Left lung (tissue), 10 donors: ENCODE data around the gene GRK4. TPM values are rescaled to one million over a fixed set of nuclear protein-coding genes. Genes with fewer than 3 reads are reported as not detected.

ENCODE experiments used
- ATAC-seq: fragments of 200-7000 bp; cut with Tn5 transposase; one replicate; pipeline ENCODE4 v1.9.1; 2020; ENCODE audit warnings: moderate library complexity
- DNase-seq, 4 donors: peaks; one replicate each; pipeline ENCODE4 v3.0.0-alpha.2; 2013 to 2020
- H3K27ac ChIP-seq, 2 donors: fragments of 200-600 bp; sonication (generic) in 1 of 2; one replicate each; pipeline versions ENCODE4 v1.5.0 to v1.8.0; 2020 to 2021
- H3K27me3 ChIP-seq, 2 donors: fragments of 200-600 bp; sonication (generic) in 1 of 2; one replicate each; pipeline versions ENCODE4 v1.5.0 to v1.8.0; 2020 to 2021
- H3K36me3 ChIP-seq, 2 donors: fragments of 200-600 bp; sonication (generic) in 1 of 2; one replicate each; pipeline versions ENCODE4 v1.5.0 to v1.8.0; 2020 to 2021
- H3K4me1 ChIP-seq, 2 donors: fragments of 200-600 bp; one replicate each; pipeline ENCODE4 v1.8.0; 2021
- H3K4me3 ChIP-seq, 2 donors: fragments of 200-600 bp; sonication (generic) in 1 of 2; one replicate each; pipeline versions ENCODE4 v1.5.0 to v1.8.0; 2020 to 2021; ENCODE audit warnings: mild to moderate bottlenecking in 1 of 2
- H3K9me3 ChIP-seq, 2 donors: fragments of 200-600 bp; sonication (generic) in 1 of 2; one replicate each; pipeline versions ENCODE4 v1.5.0 to v1.8.0; 2020 to 2021
- CTCF ChIP-seq, 2 donors: fragments of 200-600 bp; sonication (generic) in 1 of 2; IDR thresholded peaks; one replicate each; pipeline versions ENCODE4 v1.5.0 to v1.8.0; 2021; ENCODE audit warnings: antibody characterized with exemption in 2 of 2
- intact Hi-C, 2 donors: fragments of 100-400 bp; cut with DNase I; formaldehyde crosslinking; loops; one replicate each; pipeline versions ENCODE4 v1.11.2 to v1.14.2; 2022
- polyA plus RNA-seq, 6 donors: library from polyadenylated mRNA; unstranded; fragments of 120-200 nt; gene quantifications; one replicate each; pipeline ENCODE4 v1.2.1, GENCODE V29; 2013; ENCODE audit not compliant: insufficient read length in 6 of 6
- total RNA-seq, 2 donors: library from RNA; stranded (reverse); fragmentation: NEBNext Ultra II Directional; extraction: Animal tissue kit (Norgen Biotek cat#: 25700); gene quantifications; one replicate each; pipeline ENCODE4 v1.2.1, GENCODE V29; 2021
- donor health status: DM: no; HTN: yes; CAD: no.
- donor health status: DM: no; HTN: no; CAD: no.

The GRK4 gene
- total and polyA plus RNA-seq, 8 donors = 5.3 to 23.0 (median 15.9) TPM

GRCh38 chr4:2934813-2935761 lies 28.3 kb upstream of the GRK4 start:
- no peaks in the 10 kb centered on the region for H3K27me3 ChIP-seq
- no peaks in the 10 kb centered on the region for H3K9me3 ChIP-seq
- peak overlapping the region; percentile 70 to 97 for H3K4me3 ChIP-seq
- DNase-seq = peak; percentile 91 to 98 (median 96)
- no peak for TF ChIP-seq CTCF (IDR thresholded peaks at IDR 0.05)
- intact Hi-C loops = loop anchor here in 1 of 2 donors (10.0 kb wide), 1 partner anchor 170 kb away; no protein-coding TSS in a partner anchor
- peak; percentile 60 for ATAC-seq
- H3K4me1 ChIP-seq = peaks cover 30 to 70% of the 10 kb centered on the region in 2 donors
- H3K27ac ChIP-seq = peak overlapping the region; percentile 88 to 90
- peaks cover 0 to 53% of the 10 kb centered on the region in 2 donors for H3K36me3 ChIP-seq

- H3K9me3 ChIP-seq = no peaks in the 10 kb centered on the region
- H3K36me3 ChIP-seq = peaks cover 0 to 53% of the 10 kb centered on the region in 2 donors
- peaks cover 28 to 61% of the 10 kb centered on the region in 2 donors for H3K4me1 ChIP-seq
- TF ChIP-seq CTCF (IDR thresholded peaks at IDR 0.05) = no peak
- no peaks in the 10 kb centered on the region for H3K27me3 ChIP-seq
- DNase-seq (peak in 1 of 4 donors; percentile 31), ATAC-seq (no peak)
- intact Hi-C loops = loop anchor here in 1 of 2 donors (10.0 kb wide), 1 partner anchor 171 kb away; no protein-coding TSS in a partner anchor
- H3K27ac ChIP-seq = peak overlapping the region in 1 of 2 donors; percentile 90
- peak overlapping the region; percentile 70 to 97 for H3K4me3 ChIP-seq
Observed at GRCh38 chr4:2935762-2936743, 27.3 kb upstream of the GRK4 start.

- H3K4me3 ChIP-seq = no peak overlapping the region
- H3K4me1 ChIP-seq = peaks cover 21 to 54% of the 10 kb centered on the region in 2 donors
- ATAC-seq = no peak
- peaks cover 0 to 53% of the 10 kb centered on the region in 2 donors for H3K36me3 ChIP-seq
- intact Hi-C loops = loop anchor here in 1 of 2 donors (10.0 kb wide), 1 partner anchor 172 kb away; no protein-coding TSS in a partner anchor
- DNase-seq = peak in 1 of 4 donors; percentile 29
- H3K27me3 ChIP-seq = no peaks in the 10 kb centered on the region
- H3K27ac ChIP-seq = peak overlapping the region in 1 of 2 donors; percentile 8
- TF ChIP-seq CTCF (IDR thresholded peaks at IDR 0.05) = no peak
- no peaks in the 10 kb centered on the region for H3K9me3 ChIP-seq
Observed at GRCh38 chr4:2936773-2937145, 26.6 kb upstream of the GRK4 start.

GRCh38 chr4:2937146-2937857 lies 26.1 kb upstream of the GRK4 start:
- H3K27ac ChIP-seq = peak overlapping the region in 1 of 2 donors; percentile 8
- no peak for TF ChIP-seq CTCF (IDR thresholded peaks at IDR 0.05)
- H3K4me1 ChIP-seq = peaks cover 16 to 48% of the 10 kb centered on the region in 2 donors
- H3K36me3 ChIP-seq = peaks cover 0 to 55% of the 10 kb centered on the region in 2 donors
- DNase-seq (peak in 2 of 4 donors; percentile 87 to 91), ATAC-seq (peak; percentile 57)
- H3K9me3 ChIP-seq = no peaks in the 10 kb centered on the region
- intact Hi-C loops = loop anchor here in 1 of 2 donors (10.0 kb wide), 1 partner anchor 173 kb away; no protein-coding TSS in a partner anchor
- no peak overlapping the region for H3K4me3 ChIP-seq
- no peaks in the 10 kb centered on the region for H3K27me3 ChIP-seq
